Panc1 (cell line): ENCODE results near the gene ZDHHC4. TPM values are rescaled to one million over a fixed set of nuclear protein-coding genes. Genes with fewer than 3 reads are reported as not detected.

Experiments
- ATAC-seq: fragments of 200-7000 bp; cut with Tn5 transposase; 2 replicates; pipeline ENCODE4 v1.9.1; 2020; ENCODE audit warnings: mild to moderate bottlenecking, moderate library complexity
- BruUV-seq: library from RNA; stranded (reverse); fragments of 400-500 nt; replicated peaks from 2 replicates; lab custom pipeline; 2021; lab: Mats Ljungman, UMichigan
- CTCF ChIA-PET: fragments of 300-600 bp; sonication (Branson Sonifier 250); formaldehyde crosslinking; loops from one replicate; lab custom pipeline; 2022; ENCODE audit warnings: antibody characterized with exemption; lab: Charles Lee
- POLR2A ChIA-PET: fragments of 300-600 bp; sonication (Branson Sonifier 250); formaldehyde crosslinking; loops from one replicate; lab custom pipeline; 2022; ENCODE audit warnings: antibody characterized with exemption; lab: Charles Lee
- DNase-seq: peaks from one replicate; pipeline ENCODE4 v3.0.0-alpha.2; 2010; ENCODE audit warnings: low read depth, low spot score
- H3K27ac ChIP-seq: 2 replicates; pipeline ENCODE4 v1.5.1; 2011; ENCODE audit warnings: mild to moderate bottlenecking, low read length, inconsistent platforms
- H3K27me3 ChIP-seq: fragments of 200-500 bp; sonication (Bioruptor generic); 2 replicates; pipeline ENCODE4 v1.6.0; 2014; ENCODE audit warnings: low read length, inconsistent platforms; ENCODE audit not compliant: control insufficient read depth, insufficient read depth
- H3K36me3 ChIP-seq: fragments of 200-500 bp; sonication (Bioruptor generic); 2 replicates; pipeline ENCODE4 v1.5.1; 2014; ENCODE audit warnings: inconsistent platforms, mild to moderate bottlenecking, low read length, moderate library complexity; ENCODE audit not compliant: control insufficient read depth, insufficient read depth
- H3K4me1 ChIP-seq: 2 replicates; pipeline ENCODE4 v1.5.1; 2011; ENCODE audit warnings: inconsistent platforms, mild to moderate bottlenecking, low read length, moderate library complexity; ENCODE audit not compliant: control insufficient read depth, insufficient read depth
- H3K4me3 ChIP-seq, 2 experiments: 2 replicates each; pipeline ENCODE4 v1.5.1; 2011 to 2012; ENCODE audit warnings: low read depth in 2 of 2, low read length in 2 of 2, mild to moderate bottlenecking in 2 of 2, inconsistent platforms in 1 of 2, moderate library complexity in 1 of 2
- H3K9me3 ChIP-seq: fragments of 200-500 bp; sonication (Bioruptor generic); 2 replicates; pipeline ENCODE4 v1.5.1; 2014; ENCODE audit warnings: low read depth, mild to moderate bottlenecking, inconsistent platforms, low read length, moderate library complexity; ENCODE audit not compliant: control insufficient read depth, insufficient read depth
- CTCF ChIP-seq: fragments of 450-650 bp; IDR thresholded peaks from 2 replicates; pipeline ENCODE4 v1.5.1; 2017; ENCODE audit warnings: mild to moderate bottlenecking
- POLR2AphosphoS5 ChIP-seq: IDR thresholded peaks from 2 replicates; pipeline ENCODE4 v1.6.1; 2012; ENCODE audit warnings: mild to moderate bottlenecking, low read depth, low read length, moderate library complexity
- SIN3A ChIP-seq: IDR thresholded peaks from 2 replicates; pipeline ENCODE4 v1.6.1; 2012; ENCODE audit warnings: low read depth, mild to moderate bottlenecking, low read length, moderate library complexity, borderline replicate concordance; ENCODE audit not compliant: insufficient read depth
- TCF7L2 ChIP-seq: IDR thresholded peaks from 2 replicates; pipeline ENCODE4 v1.6.1; 2011; ENCODE audit warnings: mild to moderate bottlenecking, low read depth, low read length, inconsistent platforms
- in situ Hi-C: cut with HindIII; loops from 2 replicates; pipeline ENCODE4 v1.10.0; 2016; ENCODE audit warnings: low sequenced_read_pairs, low pct_unique_long_range_greater_than_20kb
- intact Hi-C: fragments of 100-400 bp; cut with micrococcal nuclease; formaldehyde crosslinking; loops from one replicate; pipeline ENCODE4 v1.10.0; 2022; ENCODE audit not compliant: unreplicated experiment
- total RNA-seq: library from RNA; stranded (reverse); gene quantifications from one replicate; pipeline ENCODE4 v1.2.1, GENCODE V29; 2021; ENCODE audit not compliant: unreplicated experiment
- TF ChIP-seq, protein P1 (sequence below), 2 experiments: IDR thresholded peaks; 2 replicates each; pipeline ENCODE4 v1.6.1; 2011 to 2012; ENCODE audit warnings: low read depth in 2 of 2, control low read depth in 1 of 2, low read length in 1 of 2, mild to moderate bottlenecking in 1 of 2, moderate library complexity in 1 of 2; ENCODE audit not compliant: insufficient read depth in 1 of 2

The ZDHHC4 gene
- total RNA-seq, 1 experiment from 2014 or later: 113 TPM

DNA sequence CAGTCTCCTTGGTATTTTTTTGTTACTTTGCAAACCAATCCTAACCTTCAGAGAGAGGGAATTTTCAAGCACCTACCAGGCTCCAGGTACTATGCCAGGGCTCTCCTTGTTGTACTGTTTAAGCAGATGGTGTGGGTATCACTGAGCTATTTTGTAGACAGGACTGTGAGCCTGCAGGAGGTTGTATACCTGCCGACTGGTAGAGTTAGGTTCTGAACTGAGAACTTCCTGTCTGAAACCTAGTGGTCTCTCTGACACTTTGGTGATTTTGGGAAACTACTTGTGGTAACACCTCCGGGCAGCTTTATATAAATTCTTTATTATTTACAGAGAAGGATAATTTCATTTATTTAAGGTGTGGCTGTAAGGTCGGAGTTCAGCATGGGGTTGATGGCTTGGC is 42.7 kb downstream of the ZDHHC4 start:
- TF ChIP-seq CTCF (no peak), TCF7L2 (no peak), POLR2AphosphoS5 (no peak), SIN3A (no peak)
- TF ChIP-seq, protein P1, sequence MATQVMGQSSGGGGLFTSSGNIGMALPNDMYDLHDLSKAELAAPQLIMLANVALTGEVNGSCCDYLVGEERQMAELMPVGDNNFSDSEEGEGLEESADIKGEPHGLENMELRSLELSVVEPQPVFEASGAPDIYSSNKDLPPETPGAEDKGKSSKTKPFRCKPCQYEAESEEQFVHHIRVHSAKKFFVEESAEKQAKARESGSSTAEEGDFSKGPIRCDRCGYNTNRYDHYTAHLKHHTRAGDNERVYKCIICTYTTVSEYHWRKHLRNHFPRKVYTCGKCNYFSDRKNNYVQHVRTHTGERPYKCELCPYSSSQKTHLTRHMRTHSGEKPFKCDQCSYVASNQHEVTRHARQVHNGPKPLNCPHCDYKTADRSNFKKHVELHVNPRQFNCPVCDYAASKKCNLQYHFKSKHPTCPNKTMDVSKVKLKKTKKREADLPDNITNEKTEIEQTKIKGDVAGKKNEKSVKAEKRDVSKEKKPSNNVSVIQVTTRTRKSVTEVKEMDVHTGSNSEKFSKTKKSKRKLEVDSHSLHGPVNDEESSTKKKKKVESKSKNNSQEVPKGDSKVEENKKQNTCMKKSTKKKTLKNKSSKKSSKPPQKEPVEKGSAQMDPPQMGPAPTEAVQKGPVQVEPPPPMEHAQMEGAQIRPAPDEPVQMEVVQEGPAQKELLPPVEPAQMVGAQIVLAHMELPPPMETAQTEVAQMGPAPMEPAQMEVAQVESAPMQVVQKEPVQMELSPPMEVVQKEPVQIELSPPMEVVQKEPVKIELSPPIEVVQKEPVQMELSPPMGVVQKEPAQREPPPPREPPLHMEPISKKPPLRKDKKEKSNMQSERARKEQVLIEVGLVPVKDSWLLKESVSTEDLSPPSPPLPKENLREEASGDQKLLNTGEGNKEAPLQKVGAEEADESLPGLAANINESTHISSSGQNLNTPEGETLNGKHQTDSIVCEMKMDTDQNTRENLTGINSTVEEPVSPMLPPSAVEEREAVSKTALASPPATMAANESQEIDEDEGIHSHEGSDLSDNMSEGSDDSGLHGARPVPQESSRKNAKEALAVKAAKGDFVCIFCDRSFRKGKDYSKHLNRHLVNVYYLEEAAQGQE (IDR thresholded peaks at IDR 0.05; ENCODE audit: insufficient read depth in 1 of 2, low read depth in 2 of 2, low read length in 1 of 2): no peak
- no peak overlapping the region for H3K27ac ChIP-seq
- H3K36me3 ChIP-seq: no peaks in the 10 kb centered on the region
- ChIA-PET CTCF (no interaction called here), POLR2A (no interaction called here)
- H3K4me1 ChIP-seq: no peaks in the 10 kb centered on the region; the same call in 1 of the 2 replicates
- no peaks in the 10 kb centered on the region for H3K9me3 ChIP-seq
- BruUV-seq: no TSS peak
- no peaks in the 10 kb centered on the region for H3K27me3 ChIP-seq
- intact Hi-C loops: no loop called here
- in situ Hi-C loops: no loop called here
- no peak for ATAC-seq
- no peak overlapping the region for H3K4me3 ChIP-seq
- no peak for DNase-seq

- in situ Hi-C loops: no loop called here
- intact Hi-C loops: no loop called here
- Histone ChIP-seq H3K9me3 (no peaks in the 10 kb centered on the region), H3K27me3 (no peaks in the 10 kb centered on the region), H3K4me3 (no peak overlapping the region), H3K4me1 (no peaks in the 10 kb centered on the region), H3K36me3 (no peaks in the 10 kb centered on the region), H3K27ac (no peak overlapping the region)
- POLR2A ChIA-PET: no interaction called here
- DNase-seq (no peak), ATAC-seq (no peak)
- TF ChIP-seq SIN3A: no peak
- no peak for TF ChIP-seq TCF7L2
- CTCF ChIA-PET: interaction anchor here (0.6 kb wide), 1 partner anchor 47 kb away, joined by 4 read pairs; no protein-coding TSS in a partner anchor
- no TSS peak for BruUV-seq
Observed at GRCh38 chr7:6621195-6622133, 44.2 kb downstream of the ZDHHC4 start.
